ENCODE measurements around the gene CEP43.

The CEP43 gene, protein sequence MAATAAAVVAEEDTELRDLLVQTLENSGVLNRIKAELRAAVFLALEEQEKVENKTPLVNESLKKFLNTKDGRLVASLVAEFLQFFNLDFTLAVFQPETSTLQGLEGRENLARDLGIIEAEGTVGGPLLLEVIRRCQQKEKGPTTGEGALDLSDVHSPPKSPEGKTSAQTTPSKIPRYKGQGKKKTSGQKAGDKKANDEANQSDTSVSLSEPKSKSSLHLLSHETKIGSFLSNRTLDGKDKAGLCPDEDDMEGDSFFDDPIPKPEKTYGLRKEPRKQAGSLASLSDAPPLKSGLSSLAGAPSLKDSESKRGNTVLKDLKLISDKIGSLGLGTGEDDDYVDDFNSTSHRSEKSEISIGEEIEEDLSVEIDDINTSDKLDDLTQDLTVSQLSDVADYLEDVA
- total RNA-seq: 2.5 to 13.8 (median 7.0) reads per million in 18 experiments

DNA sequence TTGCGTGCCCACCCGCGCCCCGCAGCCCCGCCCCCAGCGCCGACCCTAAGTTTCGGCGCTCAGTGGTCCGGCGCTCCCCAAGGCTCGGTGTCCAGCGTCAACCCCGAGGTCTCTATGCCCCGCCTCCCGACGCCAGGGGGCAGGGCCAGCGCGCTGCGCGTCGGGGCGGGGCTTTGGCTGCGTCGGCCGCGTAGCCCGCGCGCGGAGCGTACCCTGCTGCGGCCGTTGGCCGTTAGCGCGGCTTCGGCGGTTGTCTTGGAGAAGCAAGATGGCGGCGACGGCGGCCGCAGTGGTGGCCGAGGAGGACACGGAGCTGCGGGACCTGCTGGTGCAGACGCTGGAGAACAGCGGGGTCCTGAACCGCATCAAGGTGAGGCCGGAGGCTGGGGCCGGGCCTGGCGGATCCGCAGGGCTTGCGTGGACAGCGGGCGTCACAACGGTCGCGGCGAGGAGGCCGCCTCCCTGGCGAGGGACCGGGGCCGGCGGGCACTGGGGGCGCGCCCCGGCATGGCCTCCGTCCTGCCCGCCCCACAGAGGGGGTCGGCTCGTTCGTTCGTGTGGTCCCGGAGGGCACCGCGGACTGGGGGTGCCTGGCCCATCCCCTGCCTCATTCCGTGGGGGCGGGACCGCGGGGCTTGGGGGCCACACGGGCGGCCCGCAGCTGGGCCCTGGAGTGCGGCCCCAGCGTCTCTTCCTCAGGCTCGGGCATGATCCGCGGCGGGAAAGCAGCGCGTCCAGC lies at the start of gene CEP43:
TSS of gene CEP43 (plus strand) at position 253 of the 739 bp plus-strand sequence. CDS start at position 269, 16 bp downstream.
- peak; percentile 96 to 98 for DNase-seq

DNA sequence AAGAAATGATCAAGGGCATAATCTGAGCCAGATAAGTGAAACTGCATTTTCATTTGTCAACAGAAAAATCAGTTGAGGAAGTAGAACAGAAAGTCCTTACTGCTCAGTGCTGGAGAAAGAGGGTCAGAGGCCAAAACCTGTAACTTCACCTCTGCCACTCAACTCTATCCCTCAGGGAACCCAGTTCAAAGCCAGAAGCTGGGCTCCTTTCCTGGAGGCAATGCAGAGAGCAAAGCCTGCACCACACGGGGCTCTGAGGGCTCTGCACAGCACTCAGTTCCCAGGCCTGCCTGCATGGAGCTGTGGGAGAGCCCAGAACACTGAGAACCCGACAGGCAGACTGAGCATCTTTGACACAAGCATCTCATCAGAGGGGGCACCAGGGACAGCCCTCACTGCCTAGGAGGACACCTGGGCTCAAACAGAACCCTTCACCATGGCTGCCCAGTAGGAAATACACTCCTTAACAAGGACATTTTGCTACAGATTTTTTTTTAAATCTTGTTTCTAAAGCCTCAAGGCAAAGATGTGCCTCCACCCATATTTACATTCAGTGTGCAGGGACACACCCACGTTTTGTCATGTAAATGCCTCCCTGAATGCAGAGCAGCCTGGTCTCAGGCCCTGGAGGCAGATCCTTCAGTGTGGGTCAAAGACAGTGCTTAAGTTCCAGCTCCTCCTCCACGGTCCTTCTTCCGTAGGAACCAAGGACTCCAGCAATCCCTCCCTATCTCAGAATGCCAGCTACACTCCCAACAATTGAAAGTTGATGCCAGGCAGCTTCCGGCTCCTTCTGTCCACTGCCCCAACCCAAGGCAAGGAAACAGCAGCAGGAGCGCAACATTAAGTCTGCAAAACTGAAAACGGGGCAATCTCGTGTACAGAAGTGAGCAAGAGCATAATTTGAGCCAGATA lies 49.4 kb upstream of the CEP43 start:
- no peak for DNase-seq

DNA sequence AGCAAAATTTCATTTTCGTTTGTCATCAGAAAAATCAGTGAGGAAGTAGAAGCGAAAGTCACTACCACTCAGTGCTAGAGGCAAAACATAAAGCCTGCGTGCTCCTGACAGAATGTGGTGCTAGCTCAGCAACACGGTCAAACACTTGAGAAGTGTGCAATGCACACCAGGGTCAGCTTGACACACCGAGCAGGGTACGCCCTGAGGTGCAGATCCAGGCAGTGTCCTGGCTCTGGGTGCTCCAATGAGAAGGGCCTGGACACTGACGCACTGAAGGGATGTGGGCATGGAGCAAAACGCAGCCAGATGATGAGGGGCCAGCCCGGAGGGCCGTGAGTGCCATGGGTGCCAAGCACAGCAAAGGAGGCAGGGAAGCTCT lies 48.8 kb upstream of the CEP43 start:
- DNase-seq: peak; percentile 37 to 41

DNA sequence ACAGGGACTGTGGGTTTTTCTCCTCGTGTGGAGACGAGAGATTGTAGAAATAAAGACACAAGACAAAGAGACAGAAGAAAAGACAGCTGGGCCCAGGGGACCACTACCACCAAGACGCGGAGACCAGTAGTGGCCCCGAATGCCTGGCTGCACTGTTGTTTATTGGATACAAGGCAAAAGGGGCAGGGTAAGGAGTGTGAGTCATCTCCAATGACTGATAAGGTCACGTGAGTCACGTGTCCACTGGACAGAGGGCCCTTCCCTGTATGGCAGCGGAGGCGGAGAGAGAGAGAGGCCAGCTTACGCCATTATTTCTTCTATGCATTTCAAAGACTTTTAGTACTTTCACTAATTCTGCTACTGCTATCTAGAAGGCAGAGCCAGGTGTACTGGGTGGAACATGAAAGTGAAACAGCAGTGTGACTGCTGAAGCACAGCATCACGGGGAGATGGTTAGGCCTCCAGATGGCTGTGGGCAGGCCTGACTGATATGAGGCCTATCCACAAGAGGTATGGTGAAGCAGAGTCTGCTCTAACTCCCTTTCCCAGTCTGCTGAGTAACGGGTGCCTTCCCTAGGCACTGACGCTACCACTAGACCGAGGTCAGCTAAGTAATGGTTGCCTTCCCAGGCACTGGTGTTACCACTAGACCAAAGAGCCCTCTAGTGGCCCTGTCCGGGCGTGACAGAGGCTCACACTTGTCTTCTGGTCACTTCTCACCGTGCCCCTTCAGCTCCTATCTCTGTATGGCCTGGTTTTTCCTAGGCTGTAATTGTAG lies 48.1 kb upstream of the CEP43 start:
- DNase-seq: peak in 1 of 2 donors; percentile 51

DNA sequence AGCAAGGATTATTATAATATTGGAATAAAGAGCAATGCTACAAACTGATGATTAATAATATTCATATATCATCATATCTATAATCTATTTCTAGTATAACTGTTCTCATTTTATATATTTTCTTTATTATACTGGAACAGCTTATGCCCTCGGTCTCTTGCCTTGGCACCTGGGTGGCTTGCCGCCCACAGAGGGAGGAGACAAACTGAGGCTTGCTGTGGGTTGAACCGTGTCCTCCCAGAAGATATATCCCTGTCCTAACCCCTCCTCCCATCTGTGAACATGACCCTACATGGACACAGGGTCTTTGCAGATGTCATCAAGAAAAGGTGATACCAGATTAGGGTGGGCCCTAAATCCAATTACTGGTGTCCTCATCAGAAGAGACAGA lies 47.5 kb upstream of the CEP43 start:
- DNase-seq: no peak

DNA sequence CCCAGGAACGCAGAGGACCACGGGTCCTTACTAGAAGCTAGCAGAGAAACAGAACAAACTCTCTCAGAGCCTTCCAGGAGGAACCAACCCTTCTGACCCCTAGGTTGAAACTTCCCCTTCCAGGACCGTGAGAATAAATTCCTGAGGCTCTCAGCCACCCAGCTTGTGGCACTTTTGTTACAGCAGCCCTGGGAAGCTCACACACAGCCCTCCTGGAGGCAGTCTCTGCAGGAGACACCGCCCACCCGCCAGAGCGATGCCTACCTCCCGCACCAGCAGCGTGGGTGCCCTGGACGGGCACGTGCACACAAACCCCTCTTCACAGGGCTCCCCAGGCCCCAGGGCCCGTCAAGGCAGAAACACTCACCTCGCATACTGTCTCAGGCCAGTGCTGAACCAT lies 47.1 kb upstream of the CEP43 start:
- peak; percentile 50 to 70 for DNase-seq

DNA sequence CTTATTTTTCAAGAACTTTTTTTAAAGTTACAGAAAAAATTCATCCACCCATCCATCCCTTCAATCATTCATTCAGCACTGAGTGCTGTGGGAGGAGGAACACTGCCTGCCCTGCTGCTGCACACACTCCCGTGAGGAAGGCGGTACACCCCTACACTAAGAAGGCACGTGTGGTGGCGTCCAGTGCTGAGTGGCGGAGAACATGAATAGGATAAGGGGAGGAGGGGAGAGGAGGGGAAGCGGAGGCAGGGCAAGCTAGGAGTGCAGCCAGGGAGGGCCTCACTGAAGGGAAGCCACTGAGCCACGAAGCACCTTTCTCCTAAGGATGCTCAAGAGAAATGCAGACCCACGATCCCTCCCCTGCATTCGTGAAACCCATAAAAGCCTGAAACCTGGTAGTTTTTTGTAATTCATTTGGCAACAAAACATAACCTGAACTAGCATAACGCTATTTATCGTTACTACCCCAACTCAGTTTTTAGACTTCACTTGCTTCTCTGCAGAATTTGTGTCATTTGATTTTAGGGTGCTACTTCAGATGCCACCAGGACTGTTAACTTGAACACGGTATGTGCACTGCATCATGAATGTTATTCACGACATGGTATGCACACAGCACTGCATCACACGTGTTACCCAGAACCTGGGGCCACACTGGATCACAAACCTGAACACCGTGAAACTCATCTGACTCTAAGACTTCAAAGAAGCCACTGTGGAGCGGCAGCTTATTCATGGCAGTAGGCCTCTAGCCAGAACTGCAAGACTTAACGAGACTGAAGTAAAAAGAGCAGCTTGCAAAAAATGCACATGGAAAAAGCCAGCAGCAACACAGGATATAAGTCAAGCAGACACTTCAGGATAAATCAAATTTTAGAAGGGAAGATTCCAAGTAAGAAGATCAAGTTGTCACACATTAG lies 46.4 kb upstream of the CEP43 start:
- DNase-seq: no peak

DNA sequence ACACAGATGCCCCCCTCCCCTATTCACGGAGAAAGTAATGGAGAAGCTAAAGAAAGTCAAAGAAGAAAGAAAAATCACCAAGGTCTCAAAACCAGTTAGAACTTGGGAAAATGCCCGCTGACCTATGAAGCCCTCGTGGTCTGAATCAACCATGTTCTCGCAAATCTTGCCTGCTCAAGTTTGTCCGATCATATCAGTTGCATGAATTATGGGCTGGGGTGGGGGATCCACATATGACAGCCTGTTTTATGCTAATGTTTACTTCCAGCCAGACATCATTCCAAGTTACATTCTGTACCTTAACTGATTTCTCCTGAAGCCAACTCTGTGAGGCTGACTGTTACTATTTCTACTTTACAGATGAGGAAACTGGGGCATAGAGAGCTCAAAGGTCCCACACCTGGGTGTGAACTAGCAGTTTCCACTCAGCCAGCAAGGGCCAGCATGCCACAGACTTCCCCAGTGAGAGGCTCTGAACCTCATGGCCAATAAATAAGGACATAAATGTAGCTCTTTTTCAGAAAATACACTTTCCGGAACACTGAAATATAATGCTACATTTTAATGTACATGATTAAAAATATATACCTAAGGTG lies 45.0 kb upstream of the CEP43 start:
- DNase-seq: no peak

DNA sequence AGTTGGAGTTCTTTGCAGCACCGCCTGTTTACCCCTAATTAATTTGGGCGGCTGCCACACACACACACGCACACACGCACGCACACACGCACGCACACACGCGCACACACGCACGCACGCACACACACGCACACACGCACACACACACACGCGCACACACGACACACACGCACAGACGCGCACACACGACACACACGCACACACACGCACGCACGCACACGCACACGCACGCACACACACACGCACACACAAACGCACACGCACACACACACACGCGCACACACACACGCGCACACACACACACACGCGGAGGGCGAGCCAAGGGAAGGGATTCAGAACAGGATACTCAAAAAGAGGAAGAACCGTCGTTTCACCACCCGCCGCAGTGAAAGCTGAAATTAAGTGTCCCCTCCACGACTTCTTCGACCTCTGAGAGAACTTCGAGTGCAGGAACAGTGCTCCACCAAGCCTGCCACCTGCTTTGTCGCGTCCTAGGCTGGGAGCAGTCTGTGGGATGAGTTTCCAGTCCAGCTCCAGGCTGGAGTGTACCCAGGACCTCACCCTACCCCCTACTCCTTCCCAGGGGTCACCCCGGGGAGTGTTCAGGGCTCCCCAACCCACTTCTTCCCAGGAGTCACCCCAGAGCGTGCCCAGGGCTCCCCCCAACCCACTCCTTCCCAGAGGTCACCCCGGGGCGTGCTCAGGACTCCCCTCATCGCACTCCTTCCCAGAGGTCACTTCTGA lies 43.9 kb upstream of the CEP43 start:
- DNase-seq: peak; percentile 86 to 88

DNA sequence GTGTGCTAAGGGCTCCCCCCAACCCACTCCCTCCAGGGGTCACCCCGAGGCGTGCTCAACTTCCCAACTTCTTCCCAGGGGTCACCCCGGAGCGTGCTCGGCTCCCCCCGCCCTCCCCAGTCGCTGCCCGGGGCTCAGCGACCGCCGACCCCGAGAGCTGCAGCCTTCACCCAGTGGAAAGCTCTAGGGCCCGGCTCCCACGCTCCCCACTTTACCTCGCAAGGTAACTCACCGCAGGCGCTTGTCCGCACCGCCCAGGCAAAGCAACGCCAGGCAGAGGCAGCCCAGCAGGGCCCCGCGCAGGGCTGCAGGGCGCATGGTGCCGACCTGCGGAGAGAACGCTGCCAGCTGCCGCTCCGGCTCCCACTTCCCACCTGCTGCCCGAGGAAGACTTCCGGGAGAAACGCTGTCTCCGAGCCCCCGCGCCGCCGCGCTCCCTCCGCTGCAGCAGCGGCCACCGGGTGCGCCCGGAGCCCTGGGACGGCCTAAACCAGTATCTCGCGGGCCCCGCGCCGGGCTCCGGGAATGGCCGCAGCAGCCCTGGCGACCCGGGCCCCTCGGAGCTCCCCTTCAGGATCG lies 43.2 kb upstream of the CEP43 start:
- DNase-seq: peak in 1 of 2 donors; percentile 56

DNA sequence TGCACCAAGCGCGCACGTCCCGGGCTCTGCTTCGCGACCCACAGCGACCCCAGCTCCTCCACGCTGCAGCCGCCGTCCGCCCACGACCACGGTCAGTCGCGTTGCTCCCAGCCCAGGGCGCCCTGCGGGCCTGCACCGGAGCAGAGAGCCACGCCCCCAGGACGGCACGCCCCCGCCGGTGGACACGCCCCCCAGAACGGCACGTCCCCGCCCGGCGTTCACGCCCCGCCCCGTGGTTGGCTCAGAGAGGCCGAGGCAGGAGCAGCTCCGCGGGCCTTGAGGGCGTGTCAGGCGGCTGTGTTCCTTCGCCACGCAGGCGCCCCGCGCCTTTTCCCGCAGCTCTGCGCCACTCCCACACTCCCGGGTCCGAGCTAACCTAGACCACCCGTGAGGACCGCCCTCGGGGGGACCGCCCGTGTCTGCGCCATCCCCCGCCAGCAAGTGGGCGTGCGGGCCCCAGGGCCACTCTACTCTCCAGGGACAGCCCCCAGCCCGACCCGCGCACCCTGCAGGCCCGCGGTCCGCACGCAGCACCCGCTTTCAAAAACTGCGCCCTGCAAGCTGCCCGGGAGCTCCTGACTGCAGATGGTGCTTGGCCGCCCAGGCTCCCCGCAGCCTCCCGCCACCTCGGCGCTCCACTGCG lies 42.6 kb upstream of the CEP43 start, which contains the start of gene RNASET2:
TSS of gene RNASET2 (minus strand) at position 107 of the 643 bp plus-strand sequence. CDS start 368 bp downstream, outside the sequence.
- DNase-seq: peak; percentile 97 to 98

DNA sequence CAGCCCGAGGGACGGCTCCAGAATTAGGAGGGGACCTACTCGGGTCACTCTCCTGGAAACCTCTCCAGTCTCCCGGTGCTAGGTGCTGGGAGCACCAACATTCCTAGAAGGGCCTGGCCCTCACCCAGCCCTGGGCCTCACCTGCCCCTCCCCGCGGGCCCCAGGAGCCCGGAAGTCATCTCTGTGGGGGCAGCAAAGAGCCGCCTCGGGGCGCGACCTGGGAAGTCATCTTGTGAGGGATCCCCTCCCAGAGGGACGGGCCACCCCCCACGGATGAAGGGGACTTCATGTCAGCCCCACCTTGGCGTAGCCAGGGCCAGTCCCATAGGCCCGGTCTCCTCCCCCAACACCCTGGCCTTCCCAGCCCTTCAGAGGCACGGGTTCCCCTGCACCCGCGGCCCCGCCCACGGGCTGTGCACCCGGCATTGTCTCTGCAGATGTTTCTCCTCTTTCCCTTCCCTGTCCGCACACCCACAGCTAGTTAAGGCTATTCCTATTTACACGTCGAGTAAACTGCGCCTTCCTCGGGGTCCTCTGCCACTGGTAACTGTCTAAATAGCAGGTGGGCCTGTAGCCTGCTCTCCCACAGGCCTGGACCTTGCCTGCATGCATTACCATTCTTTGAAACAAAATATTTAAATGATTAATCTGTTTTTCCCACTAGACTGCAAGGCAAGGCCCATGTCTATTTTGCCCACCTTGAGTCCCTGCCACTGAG lies 42.0 kb upstream of the CEP43 start:
- DNase-seq: peak; percentile 89 to 93

DNA sequence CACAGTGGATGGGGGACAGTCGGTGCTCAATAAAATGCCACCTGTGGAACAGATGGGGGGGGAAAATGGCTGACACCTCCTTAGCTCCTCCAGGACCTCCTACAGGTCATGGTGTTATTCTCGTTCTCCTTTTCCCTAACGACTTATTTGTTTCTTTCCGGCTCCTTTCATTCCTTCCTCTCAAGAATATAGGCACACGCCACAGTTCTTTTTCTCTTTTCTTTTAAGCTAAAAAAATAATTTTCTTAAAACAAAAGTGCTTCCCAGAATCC lies 41.5 kb upstream of the CEP43 start:
- no peak for DNase-seq

DNA sequence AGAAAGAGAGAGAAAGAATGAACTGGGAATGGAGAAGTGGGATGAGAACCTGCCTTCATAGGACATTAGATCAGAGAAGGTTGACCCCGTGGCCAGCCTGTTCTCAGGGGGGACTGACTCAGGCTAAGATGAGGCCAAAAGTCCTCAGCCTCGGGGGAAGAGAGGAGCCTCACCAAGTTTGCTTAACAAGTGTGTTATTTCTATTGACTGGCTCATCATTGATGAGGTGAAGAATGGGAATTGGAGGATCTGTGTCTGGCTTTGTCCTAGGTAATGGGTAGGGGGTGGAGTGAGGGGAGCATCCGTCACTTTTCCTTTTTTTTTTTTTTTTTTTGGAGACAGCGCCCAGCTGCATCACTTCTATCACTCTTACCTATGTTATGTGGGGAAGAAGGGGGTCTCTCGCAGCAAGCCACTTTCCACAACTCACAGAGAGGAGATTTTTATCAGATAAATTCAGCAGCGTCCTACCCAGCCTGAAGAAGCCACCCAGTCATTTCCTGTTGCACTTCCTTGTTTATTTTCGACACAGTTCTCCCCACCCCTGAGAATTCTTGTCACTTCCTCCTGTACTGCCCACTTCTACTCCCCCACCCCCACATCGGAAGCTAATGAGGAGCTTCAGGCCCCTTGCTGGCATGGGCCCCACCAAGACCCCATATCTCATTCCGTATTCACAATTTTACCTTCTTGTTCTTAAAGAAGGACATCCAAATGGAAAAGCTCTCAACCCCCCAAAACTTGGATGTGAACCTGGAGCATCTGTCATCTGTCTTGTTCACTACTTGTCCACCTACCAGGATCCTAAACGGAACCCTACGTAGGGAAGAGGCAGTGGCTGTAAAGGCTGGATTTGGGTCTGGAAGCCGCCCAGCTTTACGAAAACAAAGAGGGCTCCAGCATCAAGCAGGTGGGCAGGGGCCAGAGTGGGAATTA lies 40.0 kb upstream of the CEP43 start:
- peak; percentile 78 to 81 for DNase-seq

DNA sequence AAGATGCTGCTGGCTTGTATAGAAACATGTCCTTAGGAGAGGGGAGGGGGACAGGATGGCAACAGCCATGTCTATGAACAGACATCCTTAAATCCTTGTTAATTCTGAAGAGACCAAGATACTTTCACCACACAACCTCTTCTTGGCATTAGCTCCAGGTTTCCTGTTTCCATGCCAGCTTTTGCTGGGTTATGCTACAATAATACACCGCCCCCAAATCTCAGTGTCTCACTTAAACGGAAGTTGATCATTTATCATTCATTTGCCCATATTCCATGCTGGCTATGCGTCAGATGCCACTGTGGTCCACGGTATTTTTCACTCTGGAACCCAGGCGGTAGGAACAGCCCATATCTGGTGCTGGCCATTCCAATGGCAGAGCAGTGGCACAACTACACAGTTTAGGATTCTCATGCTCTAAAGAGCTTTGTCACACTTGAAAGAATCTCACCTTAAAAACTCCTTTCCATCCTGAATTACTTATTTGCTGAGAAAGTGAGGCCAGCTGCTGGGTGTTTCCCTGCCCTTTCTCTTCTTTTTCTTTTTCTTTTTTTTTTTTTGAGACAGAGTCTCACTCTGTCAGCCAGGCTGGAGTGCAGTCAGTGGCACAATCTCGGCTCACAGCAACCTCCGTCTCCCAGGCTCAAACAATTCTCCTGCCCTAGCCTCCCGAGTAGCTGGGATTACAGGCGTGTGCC lies 39.1 kb upstream of the CEP43 start:
- DNase-seq: peak; percentile 37 to 43

DNA sequence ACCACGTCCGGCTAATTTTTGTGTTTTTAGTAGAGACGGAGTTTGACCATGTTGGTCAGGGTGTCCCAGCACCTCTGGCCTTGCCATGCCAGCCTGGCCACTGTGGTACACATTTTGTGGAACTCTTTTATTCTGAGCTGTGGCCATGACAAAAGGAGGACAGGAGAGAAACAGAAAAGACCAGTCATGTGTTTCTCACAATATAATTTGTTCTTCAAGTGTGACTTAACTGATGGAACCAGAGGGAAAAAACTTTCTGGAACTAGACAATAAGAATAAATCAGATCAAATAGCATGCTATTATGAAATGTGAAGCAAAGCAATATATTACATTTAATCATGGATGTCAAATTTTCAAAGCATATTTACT lies 38.6 kb upstream of the CEP43 start:
- DNase-seq: no peak

All from inflammatory macrophage (primary cell).